ENCODE measurements around the gene ZBTB20. TPM values are rescaled to one million over a fixed set of nuclear protein-coding genes. Genes with fewer than 3 reads are reported as not detected.

ZBTB20 gene
- total and polyA plus RNA-seq, 2 of the 4 experiments (the other 2 are of a cell fraction) = 0.75 to 14.7 TPM

DNA sequence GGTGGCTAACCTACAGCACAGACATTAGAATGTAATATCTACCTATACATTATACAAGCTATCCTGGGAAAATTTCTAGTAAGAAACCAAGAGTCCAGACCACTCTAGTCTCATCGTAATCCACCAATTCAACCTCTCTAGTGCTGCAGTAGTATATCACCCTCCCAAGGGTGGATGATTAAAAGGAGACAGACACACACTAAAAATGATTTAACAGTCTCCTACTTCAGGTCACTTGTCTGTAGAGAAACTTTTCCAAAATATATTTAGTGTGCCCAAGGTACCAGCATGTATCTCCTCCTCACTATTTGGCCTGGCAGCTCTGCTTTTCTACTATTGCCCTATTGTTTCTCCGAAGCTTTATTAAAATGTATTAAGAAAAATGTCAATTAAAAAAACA is 45.0 kb downstream of the ZBTB20 start:
- H4K20me1 ChIP-seq (ENCODE audit: insufficient read depth, low read length) = no peaks in the 10 kb centered on the region
- intact Hi-C loops (cut with micrococcal nuclease) (loop anchor here (5.0 kb wide), 1 partner anchor 710 kb away; no protein-coding TSS in a partner anchor), dilution Hi-C loops (cut with HindIII; ENCODE audit: low sequenced_read_pairs, unreplicated experiment) (no loop called here), in situ Hi-C loops (cut with MboI; ENCODE audit: low sequenced_read_pairs) (no loop called here)
- H3K9ac ChIP-seq (ENCODE audit: low read depth, low read length) = no peak overlapping the region
- no peak overlapping the region for H3K4me2 ChIP-seq (ENCODE audit: low read depth, low read length)
- no peak for ATAC-seq (ENCODE audit: low read depth)
- WGBS, 2 experiments (ENCODE audit: extremely low coverage in 2 of 2, insufficient read length in 1 of 2) = no CpG with 5 or more reads among the region's 2 CpGs
- no peak overlapping the region for H4K8ac ChIP-seq (ENCODE audit: low read depth in 2 of 2, low read length in 2 of 2)
- TF ChIP-seq NFE2L2 (IDR thresholded peaks at IDR 0.05; ENCODE audit: low read depth, low read length) (no peak), RAD21 (IDR thresholded peaks at IDR 0.05; ENCODE audit: low read length) (no peak), RCOR1 (IDR thresholded peaks at IDR 0.05; ENCODE audit: insufficient replicate concordance, low read length) (no peak), FOS (IDR thresholded peaks at IDR 0.05; ENCODE audit: low read depth, low read length) (no peak), MXI1 (IDR thresholded peaks at IDR 0.05; ENCODE audit: borderline replicate concordance, low read depth, low read length) (no peak), POLR2A (IDR thresholded peaks at IDR 0.05; ENCODE audit: low read depth, low read length) (no peak), RFX5 (IDR thresholded peaks at IDR 0.05; ENCODE audit: low read depth, low read length) (no peak), SMC3 (IDR thresholded peaks at IDR 0.05; ENCODE audit: low read depth, low read length) (no peak), MAZ (IDR thresholded peaks at IDR 0.05; ENCODE audit: borderline replicate concordance, low read depth, low read length) (no peak), CHD1 (IDR thresholded peaks at IDR 0.05; ENCODE audit: low read depth, low read length) (no peak)
- ChIA-PET POLR2A (ENCODE audit: unreplicated experiment) (interaction anchor here (0.5 kb wide), 1 partner anchor 39 kb away, joined by 3 read pairs; no protein-coding TSS in a partner anchor), CTCF (interaction anchor here (1.6 kb wide), 1 partner anchor 10 kb away, joined by 7 read pairs; no protein-coding TSS in a partner anchor)
- H3K9me3 ChIP-seq (ENCODE audit: control insufficient read depth, insufficient read depth, low read length) = no peaks in the 10 kb centered on the region
- H3K27me3 ChIP-seq (ENCODE audit: control insufficient read depth, insufficient read depth, low read length) = no peaks in the 10 kb centered on the region
- H3K36me3 ChIP-seq (ENCODE audit: control insufficient read depth, insufficient read depth, low read length) = no peaks in the 10 kb centered on the region
- H3K9me1 ChIP-seq (ENCODE audit: insufficient read depth, low read length) = no peaks in the 10 kb centered on the region
- H4K5ac ChIP-seq (ENCODE audit: low read depth, low read length) = no peak overlapping the region
- H2BK15ac ChIP-seq (ENCODE audit: low read depth, low read length) = no peak overlapping the region
- no peak overlapping the region for H3K4ac ChIP-seq (ENCODE audit: low read depth, low read length)
- no peak overlapping the region for H3K4me3 ChIP-seq (ENCODE audit: insufficient read depth, low read depth, low read length)
- no peak overlapping the region for H2AFZ ChIP-seq (replicated peaks; ENCODE audit: low read length, poor library complexity)
- no peak overlapping the region for H3K23ac ChIP-seq (ENCODE audit: low read depth, low read length)
- H3K14ac ChIP-seq (replicated peaks; ENCODE audit: low read depth, low read length) = no peak overlapping the region
- H2AK5ac ChIP-seq (ENCODE audit: low read depth, low read length) = no peak overlapping the region
- H3K18ac ChIP-seq (ENCODE audit: low read depth, low read length) = no peak overlapping the region
- H2BK120ac ChIP-seq (ENCODE audit: low read depth, low read length) = no peak overlapping the region
- no peaks in the 10 kb centered on the region; a peak in 1 of 4 replicates for H3K79me1 ChIP-seq (ENCODE audit: low read depth in 1 of 2, low read length in 2 of 2)
- no peak overlapping the region for H2BK20ac ChIP-seq (ENCODE audit: low read depth, low read length)
- no peak overlapping the region for H3K56ac ChIP-seq (ENCODE audit: extremely low read depth, insufficient read depth, low read length)
- H2BK5ac ChIP-seq (ENCODE audit: low read depth, low read length, poor library complexity, severe bottlenecking) = no peak overlapping the region
- BruUV-seq (replicated peaks) = no TSS peak
- H4K91ac ChIP-seq (ENCODE audit: insufficient read depth, low read depth, low read length) = no peak overlapping the region
- no peak overlapping the region for H3K27ac ChIP-seq (ENCODE audit: insufficient read depth, low read length)
- DNase-seq = no peak
- H3K4me1 ChIP-seq (ENCODE audit: control insufficient read depth, insufficient read depth, low read length) = no peaks in the 10 kb centered on the region; the same call in 1 of the 2 replicates
- no peak overlapping the region for H2AK9ac ChIP-seq (replicated peaks; ENCODE audit: low read depth, low read length, poor library complexity)

Measured in IMR-90 (cell line).